ENCODE measurements around the gene ZNF441.

DNA sequence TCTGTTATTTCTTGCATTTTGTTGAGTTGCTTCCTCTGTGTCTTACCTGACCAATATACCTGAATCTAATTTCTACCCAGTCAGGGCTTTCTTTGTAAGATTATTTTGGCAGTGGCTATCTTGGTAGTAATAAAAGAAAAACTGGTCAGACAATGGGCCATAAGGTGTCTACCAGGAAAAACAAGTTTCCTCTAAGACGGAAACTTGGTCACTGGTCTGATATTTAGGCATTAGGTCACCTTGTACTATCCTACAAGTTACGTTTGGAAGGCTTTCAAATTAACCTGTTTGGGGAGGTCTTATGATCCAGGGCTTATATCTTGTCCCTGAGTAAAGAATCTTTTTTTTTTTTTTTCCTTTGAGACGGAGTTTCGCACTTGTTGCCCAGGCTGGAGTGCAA, 37.2 kb upstream of the ZNF441 start:
- TF ChIP-seq, protein P1, sequence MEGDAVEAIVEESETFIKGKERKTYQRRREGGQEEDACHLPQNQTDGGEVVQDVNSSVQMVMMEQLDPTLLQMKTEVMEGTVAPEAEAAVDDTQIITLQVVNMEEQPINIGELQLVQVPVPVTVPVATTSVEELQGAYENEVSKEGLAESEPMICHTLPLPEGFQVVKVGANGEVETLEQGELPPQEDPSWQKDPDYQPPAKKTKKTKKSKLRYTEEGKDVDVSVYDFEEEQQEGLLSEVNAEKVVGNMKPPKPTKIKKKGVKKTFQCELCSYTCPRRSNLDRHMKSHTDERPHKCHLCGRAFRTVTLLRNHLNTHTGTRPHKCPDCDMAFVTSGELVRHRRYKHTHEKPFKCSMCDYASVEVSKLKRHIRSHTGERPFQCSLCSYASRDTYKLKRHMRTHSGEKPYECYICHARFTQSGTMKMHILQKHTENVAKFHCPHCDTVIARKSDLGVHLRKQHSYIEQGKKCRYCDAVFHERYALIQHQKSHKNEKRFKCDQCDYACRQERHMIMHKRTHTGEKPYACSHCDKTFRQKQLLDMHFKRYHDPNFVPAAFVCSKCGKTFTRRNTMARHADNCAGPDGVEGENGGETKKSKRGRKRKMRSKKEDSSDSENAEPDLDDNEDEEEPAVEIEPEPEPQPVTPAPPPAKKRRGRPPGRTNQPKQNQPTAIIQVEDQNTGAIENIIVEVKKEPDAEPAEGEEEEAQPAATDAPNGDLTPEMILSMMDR (IDR thresholded peaks at IDR 0.05; ENCODE audit: low read depth, low read length, poor library complexity, severe bottlenecking) = no peak
- no peak for TF ChIP-seq EZH2phosphoT487 (IDR thresholded peaks at IDR 0.05; ENCODE audit: borderline replicate concordance, low read length)
